ENCODE measurements around the gene PRKCE.
A peak's percentile ranks its signal among the peaks of the same experiment; 100 is the strongest.

PRKCE gene

GRCh38 chr2:45980161-45980865, 328.8 kb downstream of the PRKCE start:
- DNase-seq: no peak

- DNase-seq: no peak
Measured at GRCh38 chr2:45981384-45981930, 330.0 kb downstream of the PRKCE start.

GRCh38 chr2:45982096-45982495, 330.6 kb downstream of the PRKCE start:
- no peak for DNase-seq

GRCh38 chr2:45983213-45983612, 331.7 kb downstream of the PRKCE start:
- no peak for DNase-seq

GRCh38 chr2:45984366-45984765, 332.9 kb downstream of the PRKCE start:
- DNase-seq: no peak

- no peak for DNase-seq
Measured at GRCh38 chr2:45984896-45985473, 333.5 kb downstream of the PRKCE start.

GRCh38 chr2:45986509-45986908, 335.0 kb downstream of the PRKCE start:
- no peak for DNase-seq

GRCh38 chr2:45987856-45988255, 336.4 kb downstream of the PRKCE start:
- no peak for DNase-seq

DNA sequence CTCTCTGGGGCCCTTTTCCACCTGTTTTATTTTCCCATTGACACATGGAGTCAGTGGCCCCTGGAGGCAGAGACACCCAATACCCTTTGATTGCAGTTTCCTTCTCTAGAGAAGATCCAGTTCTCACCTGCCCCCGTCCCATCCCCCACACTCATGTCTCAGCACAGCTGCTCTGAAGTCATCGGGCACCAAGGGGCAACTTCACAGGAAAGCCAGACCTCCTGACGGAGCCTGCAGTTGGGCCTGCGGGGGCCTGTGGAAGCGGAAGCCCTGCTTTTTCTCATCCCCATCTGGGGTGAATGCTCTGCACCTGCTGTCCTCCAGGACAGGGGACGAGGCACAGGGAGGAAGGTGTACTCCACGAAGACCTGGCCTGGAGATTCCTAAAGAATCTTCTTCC, 337.4 kb downstream of the PRKCE start:
- no peak for DNase-seq

DNA sequence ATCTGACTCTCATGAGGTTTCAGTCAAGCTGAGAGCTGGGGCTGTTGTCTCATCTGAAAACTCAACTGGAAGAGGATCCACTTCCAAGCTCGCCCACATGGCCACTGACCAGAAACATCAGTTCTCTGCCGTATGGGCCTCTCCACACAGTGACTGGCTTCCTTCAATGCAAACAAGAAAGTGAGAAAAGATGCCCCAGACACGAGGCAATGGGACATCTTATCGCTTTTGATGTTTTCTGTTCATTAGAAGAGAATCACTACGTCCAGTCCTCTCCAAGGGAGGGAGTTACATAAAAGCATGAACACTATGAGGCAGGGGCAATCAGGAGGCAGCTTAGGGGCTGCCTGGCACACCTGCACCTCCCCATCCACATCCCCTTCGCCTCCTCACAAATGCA, 338.7 kb downstream of the PRKCE start:
- DNase-seq: no peak

GRCh38 chr2:45992021-45992740, 340.7 kb downstream of the PRKCE start:
- no peak for DNase-seq

- no peak for DNase-seq
Measured at GRCh38 chr2:45992741-45993475, 341.4 kb downstream of the PRKCE start.

- DNase-seq: peak; percentile 56 to 65
Measured at GRCh38 chr2:45993476-45993991, 342.1 kb downstream of the PRKCE start.

- DNase-seq: no peak
Measured at GRCh38 chr2:45994060-45994459, 342.6 kb downstream of the PRKCE start.

GRCh38 chr2:46000660-46001059, 349.2 kb downstream of the PRKCE start:
- no peak for DNase-seq

DNA sequence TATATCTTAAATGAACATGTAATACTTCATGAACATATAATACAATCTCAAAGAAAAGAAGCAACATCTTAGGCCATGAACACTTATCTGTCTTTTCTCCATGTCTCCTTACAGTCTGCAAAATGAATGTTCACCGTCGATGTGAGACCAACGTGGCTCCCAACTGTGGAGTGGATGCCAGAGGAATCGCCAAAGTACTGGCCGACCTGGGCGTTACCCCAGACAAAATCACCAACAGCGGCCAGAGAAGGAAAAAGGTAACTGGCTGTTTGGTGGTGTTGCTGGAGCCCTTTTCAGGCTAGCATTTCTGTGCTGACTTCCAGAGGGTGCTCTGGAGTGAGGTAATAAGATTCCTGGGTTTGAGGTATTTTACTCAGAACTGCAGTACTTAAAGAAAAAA, 349.8 kb downstream of the PRKCE start:
- no peak for DNase-seq

GRCh38 chr2:46001741-46002506, 350.4 kb downstream of the PRKCE start:
- no peak for DNase-seq

GRCh38 chr2:46002507-46002883, 351.0 kb downstream of the PRKCE start:
- no peak for DNase-seq

DNA sequence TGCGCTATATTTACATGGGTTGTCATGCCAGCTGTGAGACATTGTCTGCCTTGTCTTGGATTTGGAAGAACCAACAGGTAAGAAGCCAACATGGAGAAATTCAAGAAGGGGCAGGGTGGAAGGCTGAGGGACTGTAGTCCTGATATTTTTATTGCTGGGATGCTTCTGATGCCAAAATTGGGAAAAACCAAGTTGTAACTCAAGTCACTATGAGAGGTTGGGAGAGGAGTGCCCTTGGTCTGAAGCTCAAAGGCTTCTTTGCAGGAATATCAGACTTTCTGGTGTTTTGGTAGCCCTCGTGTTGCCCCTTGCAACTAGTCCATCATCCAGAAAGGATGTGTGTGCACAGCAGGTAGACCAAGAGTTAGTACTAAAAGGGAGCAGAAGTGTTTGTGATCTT, 351.5 kb downstream of the PRKCE start:
- DNase-seq: no peak

DNA sequence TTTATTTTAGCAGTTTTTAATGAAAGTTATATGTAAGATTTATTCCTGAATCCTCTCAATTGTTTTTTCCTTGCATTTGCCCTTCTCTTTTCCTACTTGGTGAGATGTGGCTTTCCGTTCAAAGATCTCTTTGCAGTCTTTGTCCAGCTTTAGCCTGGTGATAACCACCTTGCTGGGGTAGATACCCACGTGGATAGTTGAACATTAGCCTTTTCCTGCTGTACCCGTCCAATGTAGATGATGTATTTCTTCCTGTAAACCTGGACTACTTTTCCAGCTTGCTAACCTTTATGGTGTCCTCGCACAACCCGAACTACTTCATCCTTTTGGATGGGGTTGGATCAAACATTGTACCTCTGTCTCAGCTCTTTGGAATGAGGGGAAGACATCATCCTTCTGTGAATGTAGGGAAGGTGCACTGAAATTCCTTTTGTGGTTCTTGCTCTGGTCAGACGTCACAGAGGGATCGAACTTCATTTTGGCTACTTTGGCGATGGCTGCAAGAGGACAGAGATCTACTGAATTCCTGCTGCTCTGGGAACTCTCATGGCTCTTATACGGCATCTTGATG, 352.5 kb downstream of the PRKCE start:
- no peak for DNase-seq

GRCh38 chr2:46006473-46007025, 355.1 kb downstream of the PRKCE start:
- DNase-seq: no peak

DNA sequence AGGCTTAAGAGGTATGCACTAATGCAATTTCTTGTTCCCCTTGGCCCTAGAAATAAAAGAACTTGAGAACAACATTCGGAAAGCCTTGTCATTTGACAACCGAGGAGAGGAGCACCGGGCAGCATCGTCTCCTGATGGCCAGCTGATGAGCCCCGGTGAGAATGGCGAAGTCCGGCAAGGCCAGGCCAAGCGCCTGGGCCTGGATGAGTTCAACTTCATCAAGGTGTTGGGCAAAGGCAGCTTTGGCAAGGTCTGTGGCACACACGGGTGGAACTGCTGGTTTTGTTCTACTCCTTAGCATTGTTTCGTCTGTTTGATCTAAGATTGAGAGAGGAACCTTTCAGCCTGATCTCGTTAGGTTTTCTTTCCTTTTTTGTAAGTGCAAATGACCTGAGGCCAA, 355.9 kb downstream of the PRKCE start:
- no peak for DNase-seq
